Loucy (cell line): ENCODE results near the gene ANKDD1A.

Experiments used
- H2AFZ ChIP-seq: fragments of 200-600 bp; sonication (generic); 2 replicates; pipeline ENCODE4 v1.6.0; 2016; ENCODE audit warnings: antibody characterized with exemption, mild to moderate bottlenecking, low read length, moderate library complexity
- H3F3A ChIP-seq: fragments of 200-600 bp; 2 replicates; pipeline ENCODE4 v1.6.0; 2016; ENCODE audit warnings: antibody characterized with exemption, low read depth, mild to moderate bottlenecking
- H3K27me3 ChIP-seq: fragments of 200-600 bp; sonication (generic); 2 replicates; pipeline ENCODE4 v1.6.1; 2014; ENCODE audit warnings: low read length, mild to moderate bottlenecking; ENCODE audit not compliant: insufficient read depth, poor library complexity, severe bottlenecking
- H3K36me3 ChIP-seq: fragments of 200-600 bp; sonication (generic); 2 replicates; pipeline ENCODE4 v1.6.1; 2016; ENCODE audit warnings: low read length; ENCODE audit not compliant: insufficient read depth
- H3K4me1 ChIP-seq: fragments of 200-600 bp; sonication (generic); 2 replicates; pipeline ENCODE4 v1.5.1; 2014; ENCODE audit warnings: low read length, mild to moderate bottlenecking; ENCODE audit not compliant: insufficient read depth, poor library complexity, severe bottlenecking
- H3K4me2 ChIP-seq: fragments of 200-600 bp; sonication (generic); 2 replicates; pipeline ENCODE4 v1.6.0; 2014; ENCODE audit warnings: antibody characterized with exemption, low read length, low read depth, mild to moderate bottlenecking; ENCODE audit not compliant: poor library complexity, severe bottlenecking
- H3K4me3 ChIP-seq: fragments of 200-600 bp; sonication (generic); 2 replicates; pipeline ENCODE4 v1.5.1; 2014; ENCODE audit warnings: low read length, mild to moderate bottlenecking, mixed read lengths; ENCODE audit not compliant: poor library complexity, severe bottlenecking
- H3K79me2 ChIP-seq: fragments of 200-600 bp; sonication (generic); 2 replicates; pipeline ENCODE4 v1.6.1; 2014; ENCODE audit warnings: low read length; ENCODE audit not compliant: insufficient read depth
- H3K9ac ChIP-seq: fragments of 200-600 bp; sonication (generic); 2 replicates; pipeline ENCODE4 v1.6.0; 2014; ENCODE audit warnings: mild to moderate bottlenecking, low read depth, low read length, moderate library complexity; ENCODE audit not compliant: poor library complexity, severe bottlenecking
- H3K9me2 ChIP-seq: fragments of 200-600 bp; sonication (generic); replicated peaks from 2 replicates; pipeline ENCODE4 v1.6.1; 2016; ENCODE audit warnings: low read depth, low read length, mixed read lengths
- H3K9me3 ChIP-seq: fragments of 200-600 bp; sonication (generic); 2 replicates; pipeline ENCODE4 v1.6.1; 2014; ENCODE audit warnings: mild to moderate bottlenecking, antibody characterized with exemption, low read length, low read depth; ENCODE audit not compliant: insufficient read depth
- H4K20me1 ChIP-seq: fragments of 200-600 bp; sonication (generic); 2 replicates; pipeline ENCODE4 v1.6.0; 2014; ENCODE audit warnings: antibody characterized with exemption, low read length, mild to moderate bottlenecking; ENCODE audit not compliant: insufficient read depth, poor library complexity, severe bottlenecking
- EZH2phosphoT487 ChIP-seq: fragments of 200-600 bp; IDR thresholded peaks from 2 replicates; pipeline ENCODE4 v1.6.1; 2018; ENCODE audit warnings: antibody characterized with exemption, mild to moderate bottlenecking, moderate library complexity, borderline replicate concordance
- TF ChIP-seq, protein P1 (sequence below): fragments of 200-600 bp; sonication (generic); conservative IDR thresholded peaks from 2 replicates; pipeline ENCODE4 v1.5.1; 2014; ENCODE audit warnings: mild to moderate bottlenecking, antibody characterized with exemption, low read length

ANKDD1A gene

GRCh38 chr15:64897345-64897985 lies 14.2 kb upstream of the ANKDD1A start:
- H3F3A ChIP-seq, result peaks cover 21% of the 10 kb centered on the region; the same call in 1 of the 2 replicates
- peaks cover 51% of the 10 kb centered on the region for H3K4me1 ChIP-seq
- H3K4me3 ChIP-seq, result no peak overlapping the region
- no peak overlapping the region for H3K4me2 ChIP-seq
- no peak overlapping the region for H2AFZ ChIP-seq
- TF ChIP-seq EZH2phosphoT487, result no peak
- TF ChIP-seq, protein P1, sequence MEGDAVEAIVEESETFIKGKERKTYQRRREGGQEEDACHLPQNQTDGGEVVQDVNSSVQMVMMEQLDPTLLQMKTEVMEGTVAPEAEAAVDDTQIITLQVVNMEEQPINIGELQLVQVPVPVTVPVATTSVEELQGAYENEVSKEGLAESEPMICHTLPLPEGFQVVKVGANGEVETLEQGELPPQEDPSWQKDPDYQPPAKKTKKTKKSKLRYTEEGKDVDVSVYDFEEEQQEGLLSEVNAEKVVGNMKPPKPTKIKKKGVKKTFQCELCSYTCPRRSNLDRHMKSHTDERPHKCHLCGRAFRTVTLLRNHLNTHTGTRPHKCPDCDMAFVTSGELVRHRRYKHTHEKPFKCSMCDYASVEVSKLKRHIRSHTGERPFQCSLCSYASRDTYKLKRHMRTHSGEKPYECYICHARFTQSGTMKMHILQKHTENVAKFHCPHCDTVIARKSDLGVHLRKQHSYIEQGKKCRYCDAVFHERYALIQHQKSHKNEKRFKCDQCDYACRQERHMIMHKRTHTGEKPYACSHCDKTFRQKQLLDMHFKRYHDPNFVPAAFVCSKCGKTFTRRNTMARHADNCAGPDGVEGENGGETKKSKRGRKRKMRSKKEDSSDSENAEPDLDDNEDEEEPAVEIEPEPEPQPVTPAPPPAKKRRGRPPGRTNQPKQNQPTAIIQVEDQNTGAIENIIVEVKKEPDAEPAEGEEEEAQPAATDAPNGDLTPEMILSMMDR, result no peak
- H3K9me3 ChIP-seq, result no peaks in the 10 kb centered on the region
- H3K27me3 ChIP-seq, result no peaks in the 10 kb centered on the region
- H4K20me1 ChIP-seq, result no peaks in the 10 kb centered on the region
- H3K79me2 ChIP-seq, result no peaks in the 10 kb centered on the region
- H3K9ac ChIP-seq, result peak overlapping the region; percentile 93
- no peaks in the 10 kb centered on the region for H3K9me2 ChIP-seq
- no peaks in the 10 kb centered on the region for H3K36me3 ChIP-seq

GRCh38 chr15:64898406-64898805 lies 13.3 kb upstream of the ANKDD1A start:
- Histone ChIP-seq H3K9me3 (no peaks in the 10 kb centered on the region), H3F3A (peaks cover 14% of the 10 kb centered on the region; the same call in 1 of the 2 replicates), H3K36me3 (no peaks in the 10 kb centered on the region), H3K4me3 (no peak overlapping the region), H3K4me2 (no peak overlapping the region), H3K27me3 (no peaks in the 10 kb centered on the region), H3K9me2 (no peaks in the 10 kb centered on the region), H3K79me2 (no peaks in the 10 kb centered on the region), H3K9ac (no peak overlapping the region), H4K20me1 (no peaks in the 10 kb centered on the region), H2AFZ (no peak overlapping the region), H3K4me1 (peaks cover 47% of the 10 kb centered on the region)
- TF ChIP-seq, protein P1, result no peak
- TF ChIP-seq EZH2phosphoT487, result no peak

DNA sequence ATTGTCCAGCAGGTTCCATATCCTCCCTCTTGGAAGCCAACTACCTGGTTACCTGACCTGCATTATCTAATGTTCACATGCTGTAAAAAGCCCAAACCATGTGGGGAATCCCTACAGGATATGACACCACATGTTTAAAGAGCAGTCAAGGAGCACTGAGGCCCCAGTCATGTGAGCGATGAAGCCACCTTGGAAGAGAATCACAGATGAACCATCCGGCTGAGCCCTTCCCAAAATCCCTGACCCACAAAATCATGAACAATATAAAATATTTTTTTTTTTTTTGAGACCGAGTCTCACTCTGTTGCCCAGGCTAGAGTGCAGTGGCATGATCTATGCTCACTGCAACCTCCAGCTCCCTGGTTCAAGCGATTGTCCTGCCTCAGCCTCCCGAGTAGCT lies 10.6 kb upstream of the ANKDD1A start:
- TF ChIP-seq, protein P1, result no peak
- no peak for TF ChIP-seq EZH2phosphoT487
- Histone ChIP-seq H3K36me3 (no peaks in the 10 kb centered on the region), H3K4me1 (peaks cover 33% of the 10 kb centered on the region), H3K9me2 (no peaks in the 10 kb centered on the region), H3K27me3 (no peaks in the 10 kb centered on the region), H3K79me2 (no peaks in the 10 kb centered on the region), H3K9ac (no peak overlapping the region), H2AFZ (no peak overlapping the region), H3K9me3 (no peaks in the 10 kb centered on the region), H4K20me1 (no peaks in the 10 kb centered on the region), H3K4me3 (no peak overlapping the region), H3F3A (no peaks in the 10 kb centered on the region), H3K4me2 (no peak overlapping the region)
